IMR-90 (cell line): ENCODE data around the gene ATF1. TPM values are rescaled to one million over a fixed set of nuclear protein-coding genes. Genes with fewer than 3 reads are reported as not detected.

Source experiments
- ATAC-seq: fragments of 200-7000 bp; cut with Tn5 transposase; 2 replicates; pipeline ENCODE4 v1.9.1; 2020; ENCODE audit warnings: low read depth, mild to moderate bottlenecking, moderate library complexity
- BruUV-seq: library from RNA; stranded (reverse); fragments of 400-500 nt; replicated peaks from 2 replicates; lab custom pipeline; 2021; lab: Mats Ljungman, UMichigan
- CTCF ChIA-PET: fragments of 300-600 bp; formaldehyde crosslinking; extraction: SDS; loops from one replicate; lab custom pipeline; 2021; ENCODE audit warnings: antibody characterized with exemption; lab: Yijun Ruan, JAX
- POLR2A ChIA-PET: fragments of 300-600 bp; sonication (Branson Sonifier 250); formaldehyde crosslinking; loops from one replicate; lab custom pipeline; 2022; ENCODE audit warnings: antibody characterized with exemption; ENCODE audit not compliant: unreplicated experiment; lab: Charles Lee
- DNase-seq: peaks from one replicate; pipeline ENCODE4 v3.0.0; 2013
- H2AFZ ChIP-seq: replicated peaks from 2 replicates; pipeline ENCODE3; 2013; ENCODE audit warnings: low read length, mild to moderate bottlenecking; ENCODE audit not compliant: poor library complexity
- H2AK5ac ChIP-seq: 2 replicates; pipeline ENCODE4 v1.6.1; 2013; ENCODE audit warnings: low read depth, low read length, inconsistent platforms
- H2AK9ac ChIP-seq: replicated peaks from 2 replicates; pipeline ENCODE3; 2013; ENCODE audit warnings: mild to moderate bottlenecking, low read depth, low read length, moderate library complexity; ENCODE audit not compliant: poor library complexity
- H2BK120ac ChIP-seq: 2 replicates; pipeline ENCODE4 v1.6.1; 2013; ENCODE audit warnings: low read depth, low read length, inconsistent platforms
- H2BK15ac ChIP-seq: 3 replicates; pipeline ENCODE4 v1.6.1; 2013; ENCODE audit warnings: low read depth, low read length, inconsistent platforms
- H2BK20ac ChIP-seq: 2 replicates; pipeline ENCODE4 v1.6.1; 2013; ENCODE audit warnings: low read depth, mild to moderate bottlenecking, inconsistent platforms, low read length, moderate library complexity
- H2BK5ac ChIP-seq: 2 replicates; pipeline ENCODE4 v1.6.1; 2013; ENCODE audit warnings: mild to moderate bottlenecking, low read depth, low read length, inconsistent platforms; ENCODE audit not compliant: poor library complexity, severe bottlenecking
- H3K14ac ChIP-seq: replicated peaks from 2 replicates; pipeline ENCODE4 v1.6.1; 2013; ENCODE audit warnings: low read depth, low read length, inconsistent platforms
- H3K18ac ChIP-seq: 2 replicates; pipeline ENCODE4 v1.6.1; 2013; ENCODE audit warnings: low read depth, low read length, control low read depth
- H3K23ac ChIP-seq: 2 replicates; pipeline ENCODE4 v1.6.1; 2013; ENCODE audit warnings: low read depth, low read length, inconsistent platforms
- H3K27ac ChIP-seq: 2 replicates; pipeline ENCODE4 v1.5.1; 2013; ENCODE audit warnings: mild to moderate bottlenecking, control low read depth, low read length; ENCODE audit not compliant: insufficient read depth
- H3K27me3 ChIP-seq: 2 replicates; pipeline ENCODE4 v1.6.1; 2013; ENCODE audit warnings: low read length; ENCODE audit not compliant: control insufficient read depth, insufficient read depth
- H3K36me3 ChIP-seq: 2 replicates; pipeline ENCODE4 v1.6.1; 2013; ENCODE audit warnings: low read length, mixed read lengths; ENCODE audit not compliant: control insufficient read depth, insufficient read depth
- H3K4ac ChIP-seq: 2 replicates; pipeline ENCODE4 v1.6.1; 2013; ENCODE audit warnings: low read depth, low read length, inconsistent platforms
- H3K4me1 ChIP-seq: 2 replicates; pipeline ENCODE4 v1.6.1; 2013; ENCODE audit warnings: low read length, mixed read lengths; ENCODE audit not compliant: control insufficient read depth, insufficient read depth
- H3K4me2 ChIP-seq: 2 replicates; pipeline ENCODE4 v1.6.1; 2013; ENCODE audit warnings: low read depth, mild to moderate bottlenecking, control low read depth, low read length, moderate library complexity
- H3K4me3 ChIP-seq: 2 replicates; pipeline ENCODE4 v1.5.1; 2013; ENCODE audit warnings: low read depth, mild to moderate bottlenecking, control low read depth, low read length, moderate library complexity; ENCODE audit not compliant: insufficient read depth
- H3K56ac ChIP-seq: 2 replicates; pipeline ENCODE4 v1.6.1; 2013; ENCODE audit warnings: low read length, inconsistent platforms; ENCODE audit not compliant: insufficient read depth; ENCODE audit errors: extremely low read depth
- H3K79me1 ChIP-seq, 2 experiments: 2 replicates each; pipeline ENCODE4 v1.6.1; 2013; ENCODE audit warnings: low read length in 2 of 2, inconsistent platforms in 1 of 2, low read depth in 1 of 2
- H3K9ac ChIP-seq: 2 replicates; pipeline ENCODE4 v1.6.1; 2013; ENCODE audit warnings: low read depth, low read length, control low read depth
- H3K9me1 ChIP-seq: 2 replicates; pipeline ENCODE4 v1.6.1; 2013; ENCODE audit warnings: low read length, inconsistent platforms; ENCODE audit not compliant: insufficient read depth
- H3K9me3 ChIP-seq: 2 replicates; pipeline ENCODE4 v1.6.1; 2013; ENCODE audit warnings: low read length; ENCODE audit not compliant: control insufficient read depth, insufficient read depth
- H4K20me1 ChIP-seq: 2 replicates; pipeline ENCODE4 v1.6.1; 2013; ENCODE audit warnings: low read length, inconsistent platforms; ENCODE audit not compliant: insufficient read depth
- H4K5ac ChIP-seq: 2 replicates; pipeline ENCODE4 v1.6.1; 2013; ENCODE audit warnings: mild to moderate bottlenecking, low read depth, low read length, control low read depth
- H4K8ac ChIP-seq, 2 experiments: 2 replicates each; pipeline ENCODE4 v1.6.1; 2013; ENCODE audit warnings: low read depth in 2 of 2, low read length in 2 of 2, control low read depth in 1 of 2, inconsistent platforms in 1 of 2
- H4K91ac ChIP-seq: 2 replicates; pipeline ENCODE4 v1.6.1; 2013; ENCODE audit warnings: low read depth, low read length, inconsistent platforms; ENCODE audit not compliant: insufficient read depth
- BHLHE40 ChIP-seq: fragments of 150-350 bp; IDR thresholded peaks from 2 replicates; pipeline ENCODE4 v1.6.1; 2016; ENCODE audit warnings: mild to moderate bottlenecking, low read depth, low read length
- CEBPB ChIP-seq: IDR thresholded peaks from 2 replicates; pipeline ENCODE4 v1.6.1; 2012; ENCODE audit warnings: low read depth, low read length, improper control_type of control experiment
- CHD1 ChIP-seq: IDR thresholded peaks from 2 replicates; pipeline ENCODE4 v1.6.1; 2012; ENCODE audit warnings: low read depth, low read length, improper control_type of control experiment
- FOS ChIP-seq: fragments of 150-350 bp; IDR thresholded peaks from 2 replicates; pipeline ENCODE4 v1.6.1; 2016; ENCODE audit warnings: low read depth, low read length
- MAFK ChIP-seq: IDR thresholded peaks from 2 replicates; pipeline ENCODE4 v1.6.1; 2012; ENCODE audit warnings: low read depth, low read length, improper control_type of control experiment
- MAZ ChIP-seq: IDR thresholded peaks from 2 replicates; pipeline ENCODE4 v1.6.1; 2012; ENCODE audit warnings: low read depth, mild to moderate bottlenecking, low read length, improper control_type of control experiment, moderate library complexity, borderline replicate concordance
- MXI1 ChIP-seq: IDR thresholded peaks from 2 replicates; pipeline ENCODE4 v1.6.1; 2012; ENCODE audit warnings: low read depth, mild to moderate bottlenecking, low read length, moderate library complexity, borderline replicate concordance
- NFE2L2 ChIP-seq: fragments of 150-350 bp; IDR thresholded peaks from 2 replicates; pipeline ENCODE4 v1.6.1; 2016; ENCODE audit warnings: low read depth, mild to moderate bottlenecking, low read length
- POLR2A ChIP-seq: IDR thresholded peaks from 2 replicates; pipeline ENCODE4 v1.6.1; 2012; ENCODE audit warnings: mild to moderate bottlenecking, low read depth, low read length
- RAD21 ChIP-seq: IDR thresholded peaks from 2 replicates; pipeline ENCODE4 v1.6.1; 2012; ENCODE audit warnings: low read length, improper control_type of control experiment
- RCOR1 ChIP-seq: IDR thresholded peaks from 2 replicates; pipeline ENCODE4 v1.6.1; 2012; ENCODE audit warnings: mild to moderate bottlenecking, low read length, improper control_type of control experiment; ENCODE audit not compliant: insufficient replicate concordance
- RFX5 ChIP-seq: IDR thresholded peaks from 2 replicates; pipeline ENCODE4 v1.8.0; 2012; ENCODE audit warnings: low read depth, mild to moderate bottlenecking, low read length, moderate library complexity
- SMC3 ChIP-seq: fragments of 150-350 bp; IDR thresholded peaks from 2 replicates; pipeline ENCODE4 v1.6.1; 2016; ENCODE audit warnings: low read depth, mild to moderate bottlenecking, antibody characterized with exemption, low read length, moderate library complexity
- USF2 ChIP-seq: fragments of 150-350 bp; IDR thresholded peaks from 2 replicates; pipeline ENCODE4 v1.6.1; 2017; ENCODE audit warnings: mild to moderate bottlenecking, antibody characterized with exemption, low read length, low read depth
- WGBS, 2 experiments: methylation state at CpG; one replicate each; pipeline versions ENCODE4 v1.1.5 to v1.1.7; 2013; ENCODE audit warnings: missing lambda C conversion rate in 2 of 2; ENCODE audit not compliant: insufficient read length in 1 of 2; ENCODE audit errors: extremely low coverage in 2 of 2; 5-methylcytosine and 5-hydroxymethylcytosine counted together
- dilution Hi-C: fragments of 300-500 bp; cut with HindIII; formaldehyde crosslinking; loops from one replicate; pipeline ENCODE4 v1.14.3; 2018; ENCODE audit warnings: low sequenced_read_pairs; ENCODE audit not compliant: unreplicated experiment
- in situ Hi-C: fragments of 300-500 bp; cut with MboI; formaldehyde crosslinking; loops from 3 replicates; pipeline ENCODE4 v1.14.3; 2019; ENCODE audit warnings: low sequenced_read_pairs, inconsistent platforms, mixed read lengths
- intact Hi-C: fragments of 100-400 bp; cut with micrococcal nuclease; formaldehyde crosslinking; loops from 2 replicates; pipeline ENCODE4 v1.10.0; 2022
- polyA plus RNA-seq, 3 experiments: library from polyadenylated mRNA; depleted of rRNA; stranded (reverse); fragments of >200 nt; gene quantifications; 2 replicates each; pipeline ENCODE4 v1.2.3, GENCODE V29; 2012; ENCODE audit warnings: low replicate concordance in 1 of 3
- total RNA-seq: library from RNA; depleted of rRNA; stranded (reverse); fragments of >200 nt; gene quantifications from 2 replicates; pipeline ENCODE4 v1.2.3, GENCODE V29; 2012
- TF ChIP-seq, protein P1 (sequence below): fragments of 150-350 bp; IDR thresholded peaks from 2 replicates; pipeline ENCODE4 v1.6.1; 2016; ENCODE audit warnings: low read depth, mild to moderate bottlenecking, low read length, moderate library complexity, borderline replicate concordance
- TF ChIP-seq, protein P2 (sequence below): conservative IDR thresholded peaks from 2 replicates; pipeline ENCODE4 v1.5.1; 2012; ENCODE audit warnings: mild to moderate bottlenecking, low read depth, low read length, improper control_type of control experiment

The ATF1 gene
- total and polyA plus RNA-seq, 2 of the 4 experiments (the other 2 are of a cell fraction) = 20.6 to 24.0 TPM

GRCh38 chr12:50746431-50746830 lies 17.5 kb upstream of the ATF1 start:
- TF ChIP-seq MXI1 = no peak
- no peak for TF ChIP-seq MAFK
- TF ChIP-seq, protein P1, sequence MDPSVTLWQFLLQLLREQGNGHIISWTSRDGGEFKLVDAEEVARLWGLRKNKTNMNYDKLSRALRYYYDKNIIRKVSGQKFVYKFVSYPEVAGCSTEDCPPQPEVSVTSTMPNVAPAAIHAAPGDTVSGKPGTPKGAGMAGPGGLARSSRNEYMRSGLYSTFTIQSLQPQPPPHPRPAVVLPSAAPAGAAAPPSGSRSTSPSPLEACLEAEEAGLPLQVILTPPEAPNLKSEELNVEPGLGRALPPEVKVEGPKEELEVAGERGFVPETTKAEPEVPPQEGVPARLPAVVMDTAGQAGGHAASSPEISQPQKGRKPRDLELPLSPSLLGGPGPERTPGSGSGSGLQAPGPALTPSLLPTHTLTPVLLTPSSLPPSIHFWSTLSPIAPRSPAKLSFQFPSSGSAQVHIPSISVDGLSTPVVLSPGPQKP = no peak
- no peak for TF ChIP-seq MAZ
- no peak for TF ChIP-seq SMC3
- no peak for TF ChIP-seq RFX5
- TF ChIP-seq, protein P2, sequence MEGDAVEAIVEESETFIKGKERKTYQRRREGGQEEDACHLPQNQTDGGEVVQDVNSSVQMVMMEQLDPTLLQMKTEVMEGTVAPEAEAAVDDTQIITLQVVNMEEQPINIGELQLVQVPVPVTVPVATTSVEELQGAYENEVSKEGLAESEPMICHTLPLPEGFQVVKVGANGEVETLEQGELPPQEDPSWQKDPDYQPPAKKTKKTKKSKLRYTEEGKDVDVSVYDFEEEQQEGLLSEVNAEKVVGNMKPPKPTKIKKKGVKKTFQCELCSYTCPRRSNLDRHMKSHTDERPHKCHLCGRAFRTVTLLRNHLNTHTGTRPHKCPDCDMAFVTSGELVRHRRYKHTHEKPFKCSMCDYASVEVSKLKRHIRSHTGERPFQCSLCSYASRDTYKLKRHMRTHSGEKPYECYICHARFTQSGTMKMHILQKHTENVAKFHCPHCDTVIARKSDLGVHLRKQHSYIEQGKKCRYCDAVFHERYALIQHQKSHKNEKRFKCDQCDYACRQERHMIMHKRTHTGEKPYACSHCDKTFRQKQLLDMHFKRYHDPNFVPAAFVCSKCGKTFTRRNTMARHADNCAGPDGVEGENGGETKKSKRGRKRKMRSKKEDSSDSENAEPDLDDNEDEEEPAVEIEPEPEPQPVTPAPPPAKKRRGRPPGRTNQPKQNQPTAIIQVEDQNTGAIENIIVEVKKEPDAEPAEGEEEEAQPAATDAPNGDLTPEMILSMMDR = no peak
- TF ChIP-seq BHLHE40 = no peak
- no peak for TF ChIP-seq CHD1
- TF ChIP-seq NFE2L2 = no peak
- TF ChIP-seq POLR2A = no peak
- no peak for TF ChIP-seq USF2
- TF ChIP-seq RCOR1 = no peak
- TF ChIP-seq FOS = no peak
- TF ChIP-seq RAD21 = no peak
- TF ChIP-seq CEBPB = no peak
- dilution Hi-C loops = no loop called here
- CTCF ChIA-PET = no interaction called here

More at GRCh38 chr12:50746431-50746830, 17.5 kb upstream of the ATF1 start:
- Histone ChIP-seq H3K9me3 (no peaks in the 10 kb centered on the region), H2BK20ac (no peak overlapping the region), H2AFZ (no peak overlapping the region), H2AK9ac (no peak overlapping the region), H3K14ac (no peak overlapping the region), H3K79me1 (0 out of 4 replicates have a peak, but pooled peaks cover 0 to 3% of the 10 kb centered on the region in 2 experiments), H2BK15ac (no peak overlapping the region), H3K4me1 (no peaks in the 10 kb centered on the region), H2BK5ac (no peak overlapping the region), H3K36me3 (peaks cover 25% of the 10 kb centered on the region), H4K8ac (no peak overlapping the region), H4K20me1 (no peaks in the 10 kb centered on the region), H3K23ac (no peak overlapping the region), H4K91ac (no peak overlapping the region), H4K5ac (no peak overlapping the region), H3K4ac (no peak overlapping the region), H3K4me2 (no peak overlapping the region), H2BK120ac (no peak overlapping the region), H3K56ac (no peak overlapping the region), H3K4me3 (no peak overlapping the region), H3K9me1 (peaks cover 7% of the 10 kb centered on the region; the same call in 1 of the 2 replicates), H3K27ac (no peak overlapping the region), H3K18ac (no peak overlapping the region), H3K27me3 (no peaks in the 10 kb centered on the region), H2AK5ac (no peak overlapping the region), H3K9ac (no peak overlapping the region)
- in situ Hi-C loops = no loop called here
- BruUV-seq = no TSS peak
- intact Hi-C loops = no loop called here
- ATAC-seq (no peak), DNase-seq (no peak)
- POLR2A ChIA-PET = no interaction called here
- 90% methylated on average over 2 of the region's 3 CpGs; no CpG with 5 or more reads in 1 of the 2 experiments for WGBS, 2 experiments
